OCI-LY3 (cell line): ENCODE results near the gene ABHD17B.
A peak's percentile ranks its signal among the peaks of the same experiment; 100 is the strongest.

Experiments
- H2AFZ ChIP-seq: fragments of 200-600, 300-600 bp; shearing (Covaris generic); 2 replicates; pipeline ENCODE4 v1.6.0; 2014; ENCODE audit warnings: antibody characterized with exemption, low read depth, low read length
- H3K27ac ChIP-seq: fragments of 200-600, 300-600 bp; sonication (generic); 2 replicates; pipeline ENCODE4 v1.5.1; 2014; ENCODE audit warnings: mild to moderate bottlenecking, low read length, moderate library complexity, mixed read lengths
- H3K27me3 ChIP-seq: fragments of 200-600, 300-600 bp; sonication (generic); 2 replicates; pipeline ENCODE4 v1.6.1; 2014; ENCODE audit warnings: low read depth, low read length, mixed read lengths
- H3K36me3 ChIP-seq: fragments of 200-600, 300-600 bp; sonication (generic); replicated peaks from 2 replicates; pipeline ENCODE3; 2014; ENCODE audit warnings: low read depth, low read length, mixed read lengths
- H3K4me1 ChIP-seq: fragments of 300-600, 200-600 bp; sonication (generic); 2 replicates; pipeline ENCODE4 v1.6.1; 2014; ENCODE audit warnings: low read length, mixed read lengths
- H3K4me2 ChIP-seq: fragments of 200-600, 300-600 bp; sonication (generic); 2 replicates; pipeline ENCODE4 v1.6.1; 2014; ENCODE audit warnings: low read length, mixed read lengths
- H3K4me3 ChIP-seq: fragments of 300-600, 200-600 bp; sonication (generic); 2 replicates; pipeline ENCODE4 v1.5.1; 2014; ENCODE audit warnings: antibody characterized with exemption, mild to moderate bottlenecking, low read length, moderate library complexity
- H3K79me2 ChIP-seq: fragments of 300-600, 200-600 bp; shearing (Covaris generic); 2 replicates; pipeline ENCODE4 v1.6.1; 2014; ENCODE audit warnings: mild to moderate bottlenecking, low read length, mixed read lengths
- H3K9ac ChIP-seq: fragments of 300-600, 200-600 bp; shearing (Covaris generic); 2 replicates; pipeline ENCODE4 v1.6.0; 2014; ENCODE audit warnings: mild to moderate bottlenecking, low read length, moderate library complexity
- H3K9me3 ChIP-seq: fragments of 200-600, 300-600 bp; shearing (Covaris generic); 2 replicates; pipeline ENCODE4 v1.6.1; 2014; ENCODE audit warnings: low read length, mixed read lengths; ENCODE audit not compliant: insufficient read depth
- H4K20me1 ChIP-seq: fragments of 200-600, 300-600 bp; sonication (generic); 2 replicates; pipeline ENCODE4 v1.6.1; 2016; ENCODE audit warnings: low read length, mixed read lengths; ENCODE audit not compliant: insufficient read depth
- EZH2phosphoT487 ChIP-seq: fragments of 200-600 bp; shearing (Covaris generic); IDR thresholded peaks from 2 replicates; pipeline ENCODE4 v1.6.1; 2018; ENCODE audit warnings: antibody characterized with exemption, mixed run types, low read depth
- TF ChIP-seq, protein P1 (sequence below): fragments of 200-600, 300-600 bp; sonication (generic); IDR thresholded peaks from 2 replicates; pipeline ENCODE4 v1.5.1; 2014; ENCODE audit warnings: antibody characterized with exemption, low read length, low read depth

The ABHD17B gene

DNA sequence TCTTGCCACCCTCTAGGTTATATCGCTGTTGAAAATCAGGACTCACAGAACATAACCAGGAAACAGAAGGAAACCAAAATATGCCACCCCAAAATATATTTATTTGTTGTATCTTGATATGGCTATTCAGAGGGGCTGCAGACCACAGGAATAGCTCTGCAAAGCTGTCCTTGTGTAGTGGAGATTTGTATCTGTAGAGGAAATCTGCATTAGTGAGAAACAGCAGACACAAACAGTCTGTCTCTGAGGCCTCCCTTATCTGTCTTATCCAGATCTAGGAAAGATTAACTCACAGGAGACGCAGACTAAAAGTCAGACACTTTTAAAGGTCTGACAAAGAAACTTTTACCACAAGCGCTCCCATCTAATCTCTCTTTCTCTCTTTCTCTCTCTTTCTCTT is 88.5 kb downstream of the ABHD17B start:
- no peak overlapping the region for H2AFZ ChIP-seq

DNA sequence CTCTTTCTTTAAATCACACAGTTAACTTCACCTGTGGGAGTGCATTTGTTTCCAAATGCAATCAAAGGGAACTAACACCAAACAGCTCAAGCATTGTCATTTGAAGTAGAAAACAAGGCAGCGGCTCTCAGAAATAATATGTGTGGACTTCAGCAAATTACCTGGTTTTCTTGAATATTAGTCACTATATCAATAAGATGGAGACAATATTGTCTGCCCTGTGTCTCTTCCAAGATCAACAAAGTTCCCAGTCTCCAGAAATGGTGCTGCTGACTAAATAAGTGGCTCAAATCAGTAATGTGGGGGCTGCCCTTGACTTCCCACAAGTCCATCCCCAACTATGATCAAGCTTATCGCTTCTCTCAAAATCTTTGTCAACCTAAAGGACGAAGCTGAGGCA is 89.6 kb downstream of the ABHD17B start:
- Histone ChIP-seq H3K4me1 (no peaks in the 10 kb centered on the region), H3K79me2 (no peaks in the 10 kb centered on the region), H3K4me3 (no peak overlapping the region), H4K20me1 (no peaks in the 10 kb centered on the region), H2AFZ (no peak overlapping the region), H3K27ac (no peak overlapping the region), H3K4me2 (no peak overlapping the region), H3K36me3 (no peaks in the 10 kb centered on the region), H3K9me3 (no peaks in the 10 kb centered on the region), H3K9ac (no peak overlapping the region), H3K27me3 (peaks cover 13% of the 10 kb centered on the region; the same call in 1 of the 2 replicates)
- no peak for TF ChIP-seq EZH2phosphoT487
- TF ChIP-seq, protein P1, sequence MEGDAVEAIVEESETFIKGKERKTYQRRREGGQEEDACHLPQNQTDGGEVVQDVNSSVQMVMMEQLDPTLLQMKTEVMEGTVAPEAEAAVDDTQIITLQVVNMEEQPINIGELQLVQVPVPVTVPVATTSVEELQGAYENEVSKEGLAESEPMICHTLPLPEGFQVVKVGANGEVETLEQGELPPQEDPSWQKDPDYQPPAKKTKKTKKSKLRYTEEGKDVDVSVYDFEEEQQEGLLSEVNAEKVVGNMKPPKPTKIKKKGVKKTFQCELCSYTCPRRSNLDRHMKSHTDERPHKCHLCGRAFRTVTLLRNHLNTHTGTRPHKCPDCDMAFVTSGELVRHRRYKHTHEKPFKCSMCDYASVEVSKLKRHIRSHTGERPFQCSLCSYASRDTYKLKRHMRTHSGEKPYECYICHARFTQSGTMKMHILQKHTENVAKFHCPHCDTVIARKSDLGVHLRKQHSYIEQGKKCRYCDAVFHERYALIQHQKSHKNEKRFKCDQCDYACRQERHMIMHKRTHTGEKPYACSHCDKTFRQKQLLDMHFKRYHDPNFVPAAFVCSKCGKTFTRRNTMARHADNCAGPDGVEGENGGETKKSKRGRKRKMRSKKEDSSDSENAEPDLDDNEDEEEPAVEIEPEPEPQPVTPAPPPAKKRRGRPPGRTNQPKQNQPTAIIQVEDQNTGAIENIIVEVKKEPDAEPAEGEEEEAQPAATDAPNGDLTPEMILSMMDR, result no peak

More for the DNA sequence above, 88.5 kb downstream of the ABHD17B start:
- Histone ChIP-seq H3K9ac (no peak overlapping the region), H3K4me1 (no peaks in the 10 kb centered on the region), H3K27ac (no peak overlapping the region), H4K20me1 (no peaks in the 10 kb centered on the region), H3K4me2 (no peak overlapping the region), H3K9me3 (no peaks in the 10 kb centered on the region), H3K27me3 (peaks cover 2% of the 10 kb centered on the region; the same call in 1 of the 2 replicates), H3K36me3 (no peaks in the 10 kb centered on the region), H3K79me2 (no peaks in the 10 kb centered on the region), H3K4me3 (no peak overlapping the region)
- no peak for TF ChIP-seq EZH2phosphoT487
- TF ChIP-seq, protein P1, result no peak

GRCh38 chr9:71820403-71820921 is 90.5 kb downstream of the ABHD17B start:
- Histone ChIP-seq H4K20me1 (no peaks in the 10 kb centered on the region), H3K9me3 (no peaks in the 10 kb centered on the region), H2AFZ (no peak overlapping the region), H3K9ac (no peak overlapping the region), H3K4me2 (no peak overlapping the region), H3K27me3 (peaks cover 15% of the 10 kb centered on the region; the same call in 1 of the 2 replicates), H3K79me2 (no peaks in the 10 kb centered on the region), H3K36me3 (no peaks in the 10 kb centered on the region), H3K4me3 (no peak overlapping the region), H3K4me1 (no peaks in the 10 kb centered on the region), H3K27ac (no peak overlapping the region)
- TF ChIP-seq, protein P1, result no peak

GRCh38 chr9:71819115-71819739 is 91.8 kb downstream of the ABHD17B start:
- no peak overlapping the region for H3K4me2 ChIP-seq
- H3K36me3 ChIP-seq, result no peaks in the 10 kb centered on the region
- no peaks in the 10 kb centered on the region for H3K9me3 ChIP-seq
- peaks cover 15% of the 10 kb centered on the region; the same call in 1 of the 2 replicates for H3K27me3 ChIP-seq
- H3K4me1 ChIP-seq, result no peaks in the 10 kb centered on the region
- H3K4me3 ChIP-seq, result no peak overlapping the region
- no peaks in the 10 kb centered on the region for H4K20me1 ChIP-seq
- no peak overlapping the region for H2AFZ ChIP-seq
- TF ChIP-seq, protein P1, result peak; percentile 74
- no peak for TF ChIP-seq EZH2phosphoT487
- H3K9ac ChIP-seq, result no peak overlapping the region
- H3K27ac ChIP-seq, result no peak overlapping the region
- H3K79me2 ChIP-seq, result no peaks in the 10 kb centered on the region
